ENCODE measurements around the gene HSP90AA1. TPM values are rescaled to one million over a fixed set of nuclear protein-coding genes. Genes with fewer than 3 reads are reported as not detected.
"Not testable (repeated sequence)": the region's sequence is repeated elsewhere in the genome, so short reads cannot be mapped to it uniquely, and the experiment has no call there.

HSP90AA1 gene
- total RNA-seq, 1 experiment from 2014 or later: 1,931 TPM

DNA sequence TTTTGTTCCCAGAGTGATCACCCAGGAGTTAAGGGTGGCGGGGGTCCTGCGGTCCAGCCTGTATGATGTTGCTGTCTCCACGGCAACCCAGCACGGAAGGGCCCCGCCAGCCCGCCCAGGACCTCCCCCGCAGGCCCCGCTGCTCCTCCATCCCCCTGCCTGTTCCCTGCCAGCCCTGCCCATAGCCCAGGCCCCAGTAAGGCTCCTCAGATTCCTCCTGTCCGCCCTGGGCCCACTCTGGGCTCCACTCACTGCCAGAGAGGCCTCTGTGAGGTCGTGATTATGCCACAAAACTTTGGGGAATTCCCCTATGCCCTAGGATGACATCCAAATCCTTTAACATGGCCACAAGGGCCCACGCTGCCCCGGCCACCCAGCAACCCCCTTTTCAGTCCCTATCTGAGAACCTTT, 20.8 kb downstream of the HSP90AA1 start:
- no peak overlapping the region for H2AFZ ChIP-seq
- H3K4me2 ChIP-seq: no peak overlapping the region
- no peaks in the 10 kb centered on the region for H3K27me3 ChIP-seq (ENCODE audit: insufficient read depth, low read depth)
- H3F3A ChIP-seq (ENCODE audit: insufficient read depth, low read depth): peaks cover 45% of the 10 kb centered on the region
- DNase-seq: no peak
- POLR2A ChIA-PET (ENCODE audit: unreplicated experiment): interaction anchor here (0.6 kb wide), 1 partner anchor 12 kb away, joined by 21 read pairs; no protein-coding TSS in a partner anchor
- no peaks in the 10 kb centered on the region for H3K36me3 ChIP-seq (ENCODE audit: low read depth)
- CTCF ChIA-PET: no interaction called here
- peaks cover 34% of the 10 kb centered on the region for H3K4me1 ChIP-seq (replicated peaks; ENCODE audit: insufficient read depth)
- no peaks in the 10 kb centered on the region for H3K9me3 ChIP-seq (ENCODE audit: insufficient read depth, low read depth)
- BruUV-seq (replicated peaks): no TSS peak
- no peak overlapping the region for H3K27ac ChIP-seq
- intact Hi-C loops (cut with micrococcal nuclease; ENCODE audit: unreplicated experiment): no loop called here
- no peaks in the 10 kb centered on the region for H3K9me2 ChIP-seq (ENCODE audit: insufficient read depth)
- TF ChIP-seq, protein P1, sequence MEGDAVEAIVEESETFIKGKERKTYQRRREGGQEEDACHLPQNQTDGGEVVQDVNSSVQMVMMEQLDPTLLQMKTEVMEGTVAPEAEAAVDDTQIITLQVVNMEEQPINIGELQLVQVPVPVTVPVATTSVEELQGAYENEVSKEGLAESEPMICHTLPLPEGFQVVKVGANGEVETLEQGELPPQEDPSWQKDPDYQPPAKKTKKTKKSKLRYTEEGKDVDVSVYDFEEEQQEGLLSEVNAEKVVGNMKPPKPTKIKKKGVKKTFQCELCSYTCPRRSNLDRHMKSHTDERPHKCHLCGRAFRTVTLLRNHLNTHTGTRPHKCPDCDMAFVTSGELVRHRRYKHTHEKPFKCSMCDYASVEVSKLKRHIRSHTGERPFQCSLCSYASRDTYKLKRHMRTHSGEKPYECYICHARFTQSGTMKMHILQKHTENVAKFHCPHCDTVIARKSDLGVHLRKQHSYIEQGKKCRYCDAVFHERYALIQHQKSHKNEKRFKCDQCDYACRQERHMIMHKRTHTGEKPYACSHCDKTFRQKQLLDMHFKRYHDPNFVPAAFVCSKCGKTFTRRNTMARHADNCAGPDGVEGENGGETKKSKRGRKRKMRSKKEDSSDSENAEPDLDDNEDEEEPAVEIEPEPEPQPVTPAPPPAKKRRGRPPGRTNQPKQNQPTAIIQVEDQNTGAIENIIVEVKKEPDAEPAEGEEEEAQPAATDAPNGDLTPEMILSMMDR (conservative IDR thresholded peaks at IDR 0.05): no peak
- no peak for TF ChIP-seq EZH2 (IDR thresholded peaks at IDR 0.05; ENCODE audit: low read depth)
- H4K20me1 ChIP-seq (ENCODE audit: insufficient read depth): no peaks in the 10 kb centered on the region
- H3K4me3 ChIP-seq: no peak overlapping the region
- H3K79me2 ChIP-seq (ENCODE audit: low read depth): no peaks in the 10 kb centered on the region

DNA sequence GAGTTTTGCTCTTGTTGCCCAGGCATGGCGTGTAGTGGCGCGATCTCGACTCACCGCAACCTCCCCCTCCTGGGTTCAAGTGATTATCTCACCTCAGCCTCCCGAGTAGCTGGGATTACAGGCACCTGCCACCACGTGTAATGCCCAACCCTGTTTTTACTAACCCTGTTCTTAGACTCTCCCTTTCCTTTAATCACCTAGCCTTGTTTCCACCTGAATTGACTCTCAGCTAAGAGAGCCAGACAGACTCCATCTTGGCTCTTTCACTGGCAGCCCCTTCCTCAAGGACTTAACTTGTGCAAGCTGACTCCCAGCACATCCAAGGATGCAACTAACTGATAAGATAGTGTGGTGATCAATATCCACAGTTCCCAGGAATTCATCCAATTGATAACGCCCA, 22.3 kb downstream of the HSP90AA1 start:
- H2AFZ ChIP-seq; H3K9me3 ChIP-seq (ENCODE audit: insufficient read depth, low read depth); H4K20me1 ChIP-seq (ENCODE audit: insufficient read depth); BruUV-seq (replicated peaks); H3K36me3 ChIP-seq (ENCODE audit: low read depth); DNase-seq; H3K27me3 ChIP-seq (ENCODE audit: insufficient read depth, low read depth); H3K9me2 ChIP-seq (ENCODE audit: insufficient read depth); H3K79me2 ChIP-seq (ENCODE audit: low read depth); intact Hi-C loops (cut with micrococcal nuclease; ENCODE audit: unreplicated experiment); H3K27ac ChIP-seq; H3K4me3 ChIP-seq: not testable (repeated sequence)
- POLR2A ChIA-PET (ENCODE audit: unreplicated experiment): interaction anchor here (0.7 kb wide), 1 partner anchor 259 kb away, joined by 3 read pairs; no protein-coding TSS in a partner anchor
- H3K4me1 ChIP-seq (replicated peaks; ENCODE audit: insufficient read depth): peaks cover 22% of the 10 kb centered on the region
- CTCF ChIA-PET: interaction anchor here (0.7 to 2.1 kb wide), 4 partner anchors 13 to 235 kb away, joined by 3 to 25 read pairs (median 5); no protein-coding TSS in a partner anchor
- peaks cover 31% of the 10 kb centered on the region for H3F3A ChIP-seq (ENCODE audit: insufficient read depth, low read depth)
- H3K4me2 ChIP-seq: peak overlapping the region; percentile 88

DNA sequence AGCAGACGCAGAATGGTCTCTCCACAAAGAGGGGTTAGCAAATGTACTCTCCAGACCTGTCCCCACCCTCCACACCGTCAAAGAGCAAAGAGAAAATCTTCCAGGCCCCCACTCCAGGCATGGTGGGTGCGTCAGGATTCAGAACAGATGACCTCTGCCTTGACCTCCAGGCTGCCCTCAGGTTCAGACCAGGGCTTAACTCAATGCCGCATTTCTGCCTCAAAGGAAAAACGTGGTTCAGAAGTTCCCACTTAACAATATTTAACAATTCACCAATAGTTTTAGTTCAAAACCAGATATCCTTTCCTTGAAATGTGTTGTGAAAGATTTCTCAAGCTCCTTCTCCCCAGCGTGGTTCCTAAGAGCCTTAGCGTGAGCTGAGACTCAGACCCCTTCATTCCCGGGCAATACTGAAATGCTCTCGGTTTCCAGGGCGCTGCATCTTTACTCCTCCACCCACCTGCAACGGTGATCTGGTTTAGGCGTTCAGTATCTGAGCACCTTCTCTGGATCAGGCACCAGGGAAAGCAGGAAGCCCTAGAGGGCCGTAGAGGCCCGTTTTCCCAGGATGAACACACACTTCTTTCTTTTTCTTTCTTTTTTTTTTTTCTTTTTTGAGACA, 22.9 kb downstream of the HSP90AA1 start:
- peak overlapping the region; percentile 48 for H3K4me3 ChIP-seq
- no peaks in the 10 kb centered on the region for H3K27me3 ChIP-seq (ENCODE audit: insufficient read depth, low read depth)
- peaks cover 29% of the 10 kb centered on the region for H3F3A ChIP-seq (ENCODE audit: insufficient read depth, low read depth)
- no peak for DNase-seq
- no peaks in the 10 kb centered on the region for H3K9me2 ChIP-seq (ENCODE audit: insufficient read depth)
- peaks cover 22% of the 10 kb centered on the region for H3K4me1 ChIP-seq (replicated peaks; ENCODE audit: insufficient read depth)
- ChIA-PET POLR2A (ENCODE audit: unreplicated experiment) (interaction anchor here (0.6 to 0.8 kb wide), 5 partner anchors 13 to 124 kb away, joined by 3 to 9 read pairs (median 5); no protein-coding TSS in a partner anchor), CTCF (interaction anchor here (0.7 to 2.1 kb wide), 7 partner anchors 9 to 35 kb away, joined by 3 to 35 read pairs (median 5); no protein-coding TSS in a partner anchor)
- TSS peak; percentile 88 for BruUV-seq (replicated peaks)
- H3K79me2 ChIP-seq (ENCODE audit: low read depth): no peaks in the 10 kb centered on the region
- H3K9me3 ChIP-seq (ENCODE audit: insufficient read depth, low read depth): no peaks in the 10 kb centered on the region
- H3K4me2 ChIP-seq: peak overlapping the region; percentile 88
- no peaks in the 10 kb centered on the region for H4K20me1 ChIP-seq (ENCODE audit: insufficient read depth)
- H2AFZ ChIP-seq: peak overlapping the region; percentile 82
- no peaks in the 10 kb centered on the region for H3K36me3 ChIP-seq (ENCODE audit: low read depth)
- H3K27ac ChIP-seq: peak overlapping the region; percentile 57
- TF ChIP-seq, protein P1 (conservative IDR thresholded peaks at IDR 0.05): no peak
- no peak for TF ChIP-seq EZH2 (IDR thresholded peaks at IDR 0.05; ENCODE audit: low read depth)
- intact Hi-C loops (cut with micrococcal nuclease; ENCODE audit: unreplicated experiment): loop anchor here (1.0 kb wide), 6 partner anchors 7 to 123 kb away; partner anchors contain the start of gene HSP90AA1
